Measurements from ENCODE around the gene LEKR1.

LEKR1 gene

DNA sequence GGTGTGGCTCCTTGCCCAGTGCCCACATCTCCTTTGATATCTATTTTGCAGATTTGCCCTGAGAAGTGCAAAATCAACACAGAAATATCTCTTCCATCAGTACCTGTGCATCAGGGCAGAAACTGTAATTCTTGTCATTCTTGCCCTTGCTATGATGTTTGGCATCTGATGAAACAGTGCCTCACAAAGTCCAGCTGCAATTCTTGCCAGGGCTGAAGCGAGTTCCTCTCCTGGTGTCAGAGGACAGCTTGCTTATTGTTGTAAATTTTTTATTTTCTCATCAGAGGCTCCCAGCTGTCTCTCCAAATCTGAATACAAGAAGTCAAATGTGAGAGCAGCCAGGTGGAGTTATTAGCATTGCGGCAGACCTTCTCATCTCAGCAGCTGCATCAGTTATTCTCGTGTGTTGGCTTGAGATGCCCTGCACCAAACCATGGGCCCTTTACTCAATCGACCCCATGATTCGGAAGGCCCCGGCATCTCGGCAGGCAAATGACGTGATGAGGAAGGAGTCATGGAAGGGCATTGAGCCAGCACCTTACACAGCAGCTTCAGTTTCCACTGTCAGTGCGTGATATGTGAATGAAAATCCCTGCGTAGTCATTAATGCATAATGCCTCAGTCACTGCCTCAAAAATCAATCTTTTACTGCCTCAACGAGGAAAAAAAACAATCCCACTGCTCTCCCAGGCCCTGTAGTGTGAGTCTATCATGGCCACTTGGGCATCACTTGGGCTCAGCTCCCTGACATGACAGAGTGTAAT is 240.4 kb downstream of the LEKR1 start:
- ChIA-PET CTCF (interaction anchor here (0.7 kb wide), 1 partner anchor 92 kb away, joined by 3 read pairs; no protein-coding TSS in a partner anchor), POLR2A (ENCODE audit: low non-redundant PET) (interaction anchor here (0.6 kb wide), 1 partner anchor 245 kb away, joined by 4 read pairs; no protein-coding TSS in a partner anchor)
- no peak for DNase-seq (ENCODE audit: low spot score)
- H3K27ac ChIP-seq = no peak overlapping the region
- TF ChIP-seq, protein P1, sequence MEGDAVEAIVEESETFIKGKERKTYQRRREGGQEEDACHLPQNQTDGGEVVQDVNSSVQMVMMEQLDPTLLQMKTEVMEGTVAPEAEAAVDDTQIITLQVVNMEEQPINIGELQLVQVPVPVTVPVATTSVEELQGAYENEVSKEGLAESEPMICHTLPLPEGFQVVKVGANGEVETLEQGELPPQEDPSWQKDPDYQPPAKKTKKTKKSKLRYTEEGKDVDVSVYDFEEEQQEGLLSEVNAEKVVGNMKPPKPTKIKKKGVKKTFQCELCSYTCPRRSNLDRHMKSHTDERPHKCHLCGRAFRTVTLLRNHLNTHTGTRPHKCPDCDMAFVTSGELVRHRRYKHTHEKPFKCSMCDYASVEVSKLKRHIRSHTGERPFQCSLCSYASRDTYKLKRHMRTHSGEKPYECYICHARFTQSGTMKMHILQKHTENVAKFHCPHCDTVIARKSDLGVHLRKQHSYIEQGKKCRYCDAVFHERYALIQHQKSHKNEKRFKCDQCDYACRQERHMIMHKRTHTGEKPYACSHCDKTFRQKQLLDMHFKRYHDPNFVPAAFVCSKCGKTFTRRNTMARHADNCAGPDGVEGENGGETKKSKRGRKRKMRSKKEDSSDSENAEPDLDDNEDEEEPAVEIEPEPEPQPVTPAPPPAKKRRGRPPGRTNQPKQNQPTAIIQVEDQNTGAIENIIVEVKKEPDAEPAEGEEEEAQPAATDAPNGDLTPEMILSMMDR (conservative IDR thresholded peaks at IDR 0.05; ENCODE audit: low read depth) = no peak

DNA sequence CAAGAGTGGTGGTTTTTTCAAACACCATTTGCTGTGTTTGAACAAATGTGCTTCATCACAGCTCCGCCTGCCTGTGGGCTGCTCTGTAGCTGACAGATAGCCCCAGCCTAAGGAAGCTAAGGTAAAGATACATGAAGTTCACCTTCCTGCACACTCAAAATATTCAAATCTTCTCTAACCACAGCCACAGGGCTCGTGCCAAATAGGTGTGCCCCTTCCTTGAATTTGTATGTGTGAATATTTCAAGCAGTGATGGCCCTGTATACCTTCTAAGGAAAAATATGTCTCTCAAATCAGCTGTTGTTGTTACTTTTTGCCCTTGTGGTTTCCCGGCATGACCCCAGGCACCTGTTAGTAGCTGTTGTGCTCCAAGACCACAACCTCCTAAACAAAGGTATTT is 241.0 kb downstream of the LEKR1 start:
- H3K27ac ChIP-seq = no peak overlapping the region
- POLR2A ChIA-PET (ENCODE audit: low non-redundant PET) = interaction anchor here (0.6 kb wide), 1 partner anchor 245 kb away, joined by 4 read pairs; no protein-coding TSS in a partner anchor
- DNase-seq (ENCODE audit: low spot score) = no peak
- CTCF ChIA-PET = no interaction called here
- TF ChIP-seq, protein P1 (conservative IDR thresholded peaks at IDR 0.05; ENCODE audit: low read depth) = no peak

DNA sequence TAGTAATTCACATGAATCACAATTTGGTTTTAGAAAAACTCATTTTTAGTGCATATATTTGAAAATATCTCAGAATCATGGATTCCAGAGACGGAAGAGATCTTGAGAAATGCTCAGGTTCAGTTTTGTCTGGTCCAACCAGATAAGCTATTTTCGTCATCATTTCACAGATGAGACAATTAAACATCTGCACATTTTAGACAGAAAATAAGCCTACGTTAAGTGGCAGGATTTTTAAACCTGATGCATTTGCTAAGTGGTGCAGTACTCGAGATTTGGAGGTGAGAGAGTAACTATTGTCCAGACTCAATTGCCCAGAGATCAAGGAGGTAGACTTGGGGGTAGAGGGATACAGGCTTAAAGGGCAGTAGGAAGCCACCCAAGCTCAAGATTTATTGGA is 243.3 kb downstream of the LEKR1 start:
- CTCF ChIA-PET = interaction anchor here (0.5 kb wide), 1 partner anchor 183 kb away, joined by 5 read pairs; no protein-coding TSS in a partner anchor
- no peak overlapping the region for H3K27ac ChIP-seq
- POLR2A ChIA-PET (ENCODE audit: low non-redundant PET) = no interaction called here
- no peak for DNase-seq (ENCODE audit: low spot score)
- TF ChIP-seq, protein P1 (conservative IDR thresholded peaks at IDR 0.05; ENCODE audit: low read depth) = no peak

DNA sequence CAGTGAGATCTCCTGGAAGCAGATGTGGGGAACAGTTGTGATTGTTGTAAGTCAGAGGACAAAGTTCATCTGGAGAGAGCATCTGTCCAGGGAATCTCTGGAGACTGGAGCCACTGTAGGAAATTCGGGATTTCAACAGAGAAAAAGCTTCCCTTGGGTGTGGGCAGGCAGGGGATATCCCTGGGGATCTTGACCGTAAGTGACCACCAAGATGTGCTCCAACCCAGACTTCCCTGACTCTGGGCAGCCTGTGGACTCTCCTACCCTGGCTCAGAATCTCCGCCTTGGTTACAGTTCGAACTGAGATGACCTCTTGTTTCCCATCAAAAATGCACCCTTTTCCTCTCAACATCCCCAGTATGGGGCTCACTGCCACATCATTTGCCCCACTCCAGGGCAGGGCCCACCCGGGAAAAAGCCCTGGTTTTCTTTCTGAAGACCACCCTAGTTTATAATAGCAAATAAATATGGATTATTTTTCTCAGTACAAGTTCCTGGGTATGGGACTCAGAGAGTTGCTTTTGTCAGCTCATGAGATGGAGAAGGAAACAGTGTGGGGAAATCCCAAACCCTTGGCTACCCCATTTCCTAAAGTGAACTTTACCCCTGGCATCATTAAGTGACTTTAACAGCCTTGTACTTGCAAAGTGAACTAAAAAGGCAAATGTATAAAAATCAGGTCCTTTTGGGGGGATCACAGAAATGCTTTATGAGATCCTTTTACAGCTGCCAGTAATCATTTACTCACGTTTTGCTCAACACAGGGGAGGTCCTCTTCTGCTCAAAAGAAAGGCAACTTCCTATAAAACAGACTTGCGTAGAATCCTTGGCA is 243.9 kb downstream of the LEKR1 start:
- CTCF ChIA-PET = interaction anchor here (0.5 kb wide), 1 partner anchor 558 kb away, joined by 3 read pairs; no protein-coding TSS in a partner anchor
- TF ChIP-seq, protein P1 (conservative IDR thresholded peaks at IDR 0.05; ENCODE audit: low read depth) = no peak
- no peak for DNase-seq (ENCODE audit: low spot score)
- no peak overlapping the region for H3K27ac ChIP-seq
- POLR2A ChIA-PET (ENCODE audit: low non-redundant PET) = no interaction called here

DNA sequence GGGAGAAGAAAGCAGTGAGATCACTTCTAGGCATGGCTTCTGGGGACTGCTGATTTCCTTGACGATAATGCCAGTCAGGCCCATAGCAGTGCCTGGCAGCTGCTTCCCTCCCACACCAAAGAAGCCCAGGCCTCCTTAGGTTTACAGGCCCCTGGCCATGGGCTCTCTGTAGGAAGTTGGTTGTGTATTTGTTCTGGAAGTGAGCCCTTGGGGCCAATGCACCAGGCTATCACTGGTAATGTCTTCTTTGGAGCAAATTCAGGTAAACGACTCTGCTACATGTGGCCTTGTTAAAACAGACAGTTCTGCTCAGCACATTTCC is 244.5 kb downstream of the LEKR1 start:
- no peak for DNase-seq (ENCODE audit: low spot score)
- ChIA-PET POLR2A (ENCODE audit: low non-redundant PET) (no interaction called here), CTCF (no interaction called here)
- H3K27ac ChIP-seq = no peak overlapping the region
- TF ChIP-seq, protein P1 (conservative IDR thresholded peaks at IDR 0.05; ENCODE audit: low read depth) = no peak

DNA sequence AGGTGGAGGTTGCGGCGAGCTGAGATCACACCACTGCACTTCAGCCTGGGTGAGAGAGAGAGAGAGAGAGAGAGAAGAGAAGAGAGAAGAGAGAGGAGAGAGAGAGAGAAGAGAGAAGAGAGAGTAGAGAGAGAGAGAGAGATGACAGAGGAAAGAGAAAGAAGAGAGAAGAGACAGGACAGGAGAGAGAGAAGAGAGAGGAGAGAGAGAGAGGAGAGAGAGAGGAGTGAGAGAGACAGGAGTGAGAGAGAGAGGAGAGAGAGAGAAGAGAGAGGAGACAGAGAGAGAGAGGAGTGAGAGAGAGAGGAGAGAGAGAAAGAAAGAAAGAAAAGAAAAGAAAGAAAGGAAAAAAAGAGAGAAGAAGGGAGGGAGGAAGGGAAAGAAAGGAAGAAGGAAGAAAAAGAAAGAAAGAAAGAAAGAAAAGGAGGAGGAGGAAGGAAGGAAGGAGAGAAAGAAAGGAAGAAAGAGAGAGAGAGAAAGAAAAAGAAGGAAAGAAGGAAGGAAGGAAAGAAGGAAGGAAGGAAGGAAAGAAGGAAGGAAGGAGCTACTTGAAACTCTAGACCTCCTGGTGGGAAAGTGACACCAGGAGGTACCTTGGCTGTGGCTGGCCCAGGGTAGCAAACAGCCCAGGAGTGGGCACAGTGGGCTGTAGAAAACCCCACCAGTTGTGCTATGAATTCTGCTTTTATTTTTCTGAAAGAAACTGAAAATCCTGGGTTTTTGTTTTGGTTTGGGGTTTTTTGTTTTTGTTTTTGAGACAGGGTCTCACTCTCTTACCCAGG is 245.8 kb downstream of the LEKR1 start:
- POLR2A ChIA-PET (ENCODE audit: low non-redundant PET) = no interaction called here
- TF ChIP-seq, protein P1 (conservative IDR thresholded peaks at IDR 0.05; ENCODE audit: low read depth) = no peak
- CTCF ChIA-PET = no interaction called here
- H3K27ac ChIP-seq = no peak overlapping the region
- no peak for DNase-seq (ENCODE audit: low spot score)

Measured in RWPE1 (cell line).